GM21825 (cell line): ENCODE data around the gene STIMATE.

ENCODE experiments used
- ATAC-seq: cut with Tn5 transposase; IDR thresholded peaks from one replicate; pipeline ENCODE4 v1.9.1; 2021; ENCODE audit warnings: mild to moderate bottlenecking, moderate library complexity; ENCODE audit not compliant: unreplicated experiment

The STIMATE gene

GRCh38 chr3:52894756-52895155 lies 2.6 kb downstream of the STIMATE start:
- no peak for ATAC-seq

- ATAC-seq = no peak
Measured at GRCh38 chr3:52893723-52894122, 3.6 kb downstream of the STIMATE start.

GRCh38 chr3:52892625-52893311 lies 4.6 kb downstream of the STIMATE start:
- no peak for ATAC-seq

GRCh38 chr3:52892290-52892624 lies 5.1 kb downstream of the STIMATE start:
- no peak for ATAC-seq

GRCh38 chr3:52891615-52892081 lies 5.7 kb downstream of the STIMATE start:
- no peak for ATAC-seq

GRCh38 chr3:52891164-52891563 lies 6.2 kb downstream of the STIMATE start:
- no peak for ATAC-seq

- no peak for ATAC-seq
Measured at GRCh38 chr3:52890735-52891134, 6.6 kb downstream of the STIMATE start.

GRCh38 chr3:52889901-52890300 lies 7.4 kb downstream of the STIMATE start:
- ATAC-seq = no peak

- ATAC-seq = no peak
Measured at GRCh38 chr3:52887166-52887565, 10.2 kb downstream of the STIMATE start.

GRCh38 chr3:52886049-52886730 lies 11.2 kb downstream of the STIMATE start:
- ATAC-seq = no peak

- no peak for ATAC-seq
Measured at GRCh38 chr3:52882377-52882776, 15.0 kb downstream of the STIMATE start.

- ATAC-seq = no peak
Measured at GRCh38 chr3:52881871-52882270, 15.5 kb downstream of the STIMATE start.

GRCh38 chr3:52880474-52880873 lies 16.9 kb downstream of the STIMATE start:
- ATAC-seq = peak; percentile 48

- ATAC-seq = no peak
Measured at GRCh38 chr3:52880047-52880446, 17.3 kb downstream of the STIMATE start.

GRCh38 chr3:52879581-52879980 lies 17.8 kb downstream of the STIMATE start:
- ATAC-seq = no peak

GRCh38 chr3:52879090-52879489 lies 18.3 kb downstream of the STIMATE start:
- no peak for ATAC-seq

GRCh38 chr3:52877085-52877484 lies 20.3 kb downstream of the STIMATE start:
- ATAC-seq = no peak

- ATAC-seq = no peak
Measured at GRCh38 chr3:52874864-52875587, 22.3 kb downstream of the STIMATE start.

GRCh38 chr3:52874160-52874701 lies 23.1 kb downstream of the STIMATE start:
- no peak for ATAC-seq

GRCh38 chr3:52873433-52874159 lies 23.8 kb downstream of the STIMATE start:
- ATAC-seq = no peak

GRCh38 chr3:52872245-52872644 lies 25.1 kb downstream of the STIMATE start:
- ATAC-seq = no peak
